HL-60 (cell line): ENCODE measurements around the gene HNF4A.

Source experiments
- CTCF ChIP-seq: IDR thresholded peaks from one replicate; pipeline ENCODE4 v1.5.1; 2011; ENCODE audit warnings: low read length, control low read depth, inconsistent platforms; ENCODE audit not compliant: insufficient read depth
- GABPA ChIP-seq: IDR thresholded peaks from 2 replicates; pipeline ENCODE4 v1.6.1; 2012; ENCODE audit warnings: low read depth
- REST ChIP-seq: IDR thresholded peaks from 2 replicates; pipeline ENCODE4 v1.6.1; 2012; ENCODE audit warnings: low read depth; ENCODE audit not compliant: insufficient replicate concordance
- SPI1 ChIP-seq: IDR thresholded peaks from 2 replicates; pipeline ENCODE4 v1.6.1; 2012; ENCODE audit warnings: low read depth, mild to moderate bottlenecking, borderline replicate concordance

- no peak for TF ChIP-seq SPI1
- no peak for TF ChIP-seq CTCF
- TF ChIP-seq GABPA: no peak
- TF ChIP-seq REST: no peak
Measured at GRCh38 chr20:44403194-44404112, 48.0 kb downstream of the HNF4A start.
